H9 (cell line): ENCODE measurements around the gene MMP10. TPM values are rescaled to one million over a fixed set of nuclear protein-coding genes. Genes with fewer than 3 reads are reported as not detected.

Source experiments
- DNase-seq: peaks from one replicate; pipeline ENCODE4 v3.0.0-alpha.2; 2017
- H2AFZ ChIP-seq: one replicate; pipeline ENCODE4 v1.6.1; 2013; ENCODE audit warnings: mild to moderate bottlenecking, low read length, control low read depth, moderate library complexity
- H2AK5ac ChIP-seq: 2 replicates; pipeline ENCODE4 v1.6.1; 2013; ENCODE audit warnings: low read length, control low read depth, mixed read lengths; ENCODE audit not compliant: insufficient read length
- H2BK120ac ChIP-seq: one replicate; pipeline ENCODE4 v1.6.1; 2013; ENCODE audit warnings: low read depth, mild to moderate bottlenecking, low read length, control low read depth, inconsistent platforms; ENCODE audit not compliant: poor library complexity, severe bottlenecking
- H2BK12ac ChIP-seq: 2 replicates; pipeline ENCODE4 v1.6.1; 2013; ENCODE audit warnings: low read length, control low read depth, mixed read lengths, low read depth; ENCODE audit not compliant: insufficient read length
- H2BK15ac ChIP-seq: 2 replicates; pipeline ENCODE4 v1.6.1; 2013; ENCODE audit warnings: low read depth, low read length, control low read depth
- H2BK20ac ChIP-seq: one replicate; pipeline ENCODE4 v1.6.1; 2013; ENCODE audit warnings: low read depth, mild to moderate bottlenecking, low read length, control low read depth, inconsistent platforms; ENCODE audit not compliant: poor library complexity, severe bottlenecking
- H2BK5ac ChIP-seq: 2 replicates; pipeline ENCODE4 v1.6.1; 2013; ENCODE audit warnings: low read length, control low read depth, mixed read lengths; ENCODE audit not compliant: insufficient read length
- H3K14ac ChIP-seq: 2 replicates; pipeline ENCODE4 v1.6.1; 2013; ENCODE audit warnings: low read length, control low read depth; ENCODE audit not compliant: insufficient read depth
- H3K18ac ChIP-seq: 2 replicates; pipeline ENCODE4 v1.6.1; 2013; ENCODE audit warnings: low read depth, mild to moderate bottlenecking, mixed read lengths, low read length, control low read depth; ENCODE audit not compliant: insufficient read length
- H3K23ac ChIP-seq: 2 replicates; pipeline ENCODE4 v1.6.1; 2013; ENCODE audit warnings: low read length, control low read depth, mixed read lengths, low read depth; ENCODE audit not compliant: insufficient read length
- H3K23me2 ChIP-seq: 2 replicates; pipeline ENCODE4 v1.6.1; 2013; ENCODE audit warnings: low read depth, mild to moderate bottlenecking, mixed read lengths, low read length, control low read depth; ENCODE audit not compliant: insufficient read length, poor library complexity, severe bottlenecking
- H3K27ac ChIP-seq: 2 replicates; pipeline ENCODE4 v1.5.1; 2013; ENCODE audit warnings: low read length, control low read depth, mixed read lengths, low read depth; ENCODE audit not compliant: insufficient read length
- H3K27me3 ChIP-seq: 2 replicates; pipeline ENCODE4 v1.6.1; 2013; ENCODE audit warnings: low read length, control low read depth, inconsistent platforms; ENCODE audit not compliant: insufficient read depth
- H3K4ac ChIP-seq: 2 replicates; pipeline ENCODE4 v1.6.1; 2013; ENCODE audit warnings: low read depth, mild to moderate bottlenecking, control low read depth, inconsistent platforms, low read length, moderate library complexity
- H3K4me1 ChIP-seq: 2 replicates; pipeline ENCODE4 v1.6.1; 2013; ENCODE audit warnings: low read length, control low read depth, inconsistent platforms; ENCODE audit not compliant: insufficient read depth
- H3K4me2 ChIP-seq: 2 replicates; pipeline ENCODE4 v1.6.1; 2013; ENCODE audit warnings: low read length, control low read depth, mixed read lengths; ENCODE audit not compliant: insufficient read length, insufficient read depth
- H3K56ac ChIP-seq: 2 replicates; pipeline ENCODE4 v1.6.1; 2013; ENCODE audit warnings: low read depth, mild to moderate bottlenecking, mixed read lengths, low read length, control low read depth; ENCODE audit not compliant: insufficient read length
- H3K79me1 ChIP-seq: 2 replicates; pipeline ENCODE4 v1.6.1; 2013; ENCODE audit warnings: low read depth, mild to moderate bottlenecking, moderate library complexity, low read length, control low read depth, inconsistent platforms; ENCODE audit not compliant: insufficient read depth, poor library complexity, severe bottlenecking
- H3K79me2 ChIP-seq: 2 replicates; pipeline ENCODE4 v1.6.1; 2013; ENCODE audit warnings: low read length, control low read depth, inconsistent platforms; ENCODE audit not compliant: insufficient read depth
- H3K9ac ChIP-seq: 2 replicates; pipeline ENCODE4 v1.6.1; 2013; ENCODE audit warnings: low read length, control low read depth, mixed read lengths; ENCODE audit not compliant: insufficient read length; ENCODE audit errors: extremely low read depth
- H3K9me3 ChIP-seq: one replicate; pipeline ENCODE4 v1.6.1; 2013; ENCODE audit warnings: low read depth, low read length, inconsistent platforms; ENCODE audit not compliant: control insufficient read depth
- H3T11ph ChIP-seq: one replicate; pipeline ENCODE4 v1.6.1; 2013; ENCODE audit warnings: mild to moderate bottlenecking, low read length, control low read depth, inconsistent platforms
- H4K20me1 ChIP-seq: one replicate; pipeline ENCODE4 v1.6.1; 2013; ENCODE audit not compliant: control insufficient read depth, insufficient read length, insufficient read depth
- H4K5ac ChIP-seq: 2 replicates; pipeline ENCODE4 v1.6.1; 2013; ENCODE audit warnings: low read depth, mild to moderate bottlenecking, mixed read lengths, low read length, control low read depth; ENCODE audit not compliant: insufficient read length
- H4K8ac ChIP-seq: replicated peaks from 2 replicates; pipeline ENCODE4 v1.6.1; 2013; ENCODE audit warnings: low read length, control low read depth, mixed read lengths, low read depth; ENCODE audit not compliant: insufficient read length
- H4K91ac ChIP-seq: 2 replicates; pipeline ENCODE4 v1.6.1; 2013; ENCODE audit warnings: low read depth, mild to moderate bottlenecking, moderate library complexity, mixed read lengths, low read length, control low read depth; ENCODE audit not compliant: insufficient read length
- H3K27ac Mint-ChIP-seq, 3 experiments: 2 replicates in 2 of 3; 3 replicates in 1 of 3; pipeline ENCODE4 v1.8.0; 2020 to 2021; ENCODE audit warnings: mixed read lengths in 3 of 3, mild to moderate bottlenecking in 1 of 3, moderate library complexity in 1 of 3
- H3K27me3 Mint-ChIP-seq: 2 replicates; pipeline ENCODE4 v1.8.0; 2021; ENCODE audit warnings: low read depth, mild to moderate bottlenecking, moderate library complexity, mixed read lengths
- H3K36me3 Mint-ChIP-seq, 3 experiments: 2 replicates in 2 of 3; 3 replicates in 1 of 3; pipeline ENCODE4 v1.8.0; 2020 to 2021; ENCODE audit warnings: low read depth in 3 of 3, mixed read lengths in 3 of 3; ENCODE audit not compliant: insufficient read depth in 1 of 3
- H3K4me1 Mint-ChIP-seq, 2 experiments: 2 replicates each; pipeline ENCODE4 v1.8.0; 2020; ENCODE audit warnings: mixed read lengths in 2 of 2
- H3K4me3 Mint-ChIP-seq, 2 experiments: 2 replicates in 1 of 2; 3 replicates in 1 of 2; pipeline ENCODE4 v1.8.0; 2020 to 2021; ENCODE audit warnings: mild to moderate bottlenecking in 2 of 2, mixed read lengths in 2 of 2, moderate library complexity in 1 of 2
- H3K9me3 Mint-ChIP-seq, 2 experiments: 2 replicates in 1 of 2; 3 replicates in 1 of 2; pipeline ENCODE4 v1.8.0; 2020; ENCODE audit warnings: mild to moderate bottlenecking in 2 of 2, mixed read lengths in 2 of 2, moderate library complexity in 1 of 2
- WGBS: extraction: QIAGEN DNeasy Blood & Tissue Kit; methylation state at CpG from one replicate; pipeline ENCODE4 v1.1.7; 2013; ENCODE audit warnings: missing lambda C conversion rate, low lambda C conversion rate, mixed read lengths; ENCODE audit not compliant: insufficient read length; ENCODE audit errors: extremely low coverage; 5-methylcytosine and 5-hydroxymethylcytosine counted together
- total RNA-seq: library from RNA; stranded (reverse); gene quantifications from 2 replicates; pipeline ENCODE4 v1.2.1, GENCODE V29; 2021
- TF ChIP-seq, protein P1 (sequence below): fragments of 200-600 bp; sonication (generic); conservative IDR thresholded peaks from 3 replicates; pipeline ENCODE4 v1.8.0; 2021; ENCODE audit warnings: antibody characterized with exemption, mild to moderate bottlenecking

The MMP10 gene
- total RNA-seq, 1 experiment from 2014 or later: not detected

DNA sequence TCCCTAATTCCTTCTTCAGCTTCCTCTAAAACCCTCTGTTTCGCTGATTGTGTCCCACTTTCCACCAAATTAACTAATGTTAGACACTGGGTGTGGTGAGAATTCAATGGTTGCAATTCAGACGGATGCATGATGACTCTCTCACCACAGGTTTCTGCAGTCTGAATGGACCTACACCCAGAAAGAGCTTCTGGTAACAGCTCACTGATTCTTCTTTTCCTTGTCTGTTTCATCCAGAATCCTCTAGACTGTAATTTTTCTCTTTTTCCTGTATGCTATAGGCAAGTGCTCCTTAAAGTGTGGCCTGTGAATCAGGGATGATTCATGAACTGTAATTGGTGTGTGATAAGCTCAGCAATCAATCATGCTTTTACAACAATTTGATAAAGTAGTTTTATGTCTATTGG lies 18.1 kb downstream of the MMP10 start:
- H4K5ac ChIP-seq: no peak overlapping the region
- Mint-ChIP-seq H3K27ac (no peak overlapping the region), H3K4me1 (peaks cover 5 to 6% of the 10 kb centered on the region in 2 experiments), H3K9me3 (no peaks in the 10 kb centered on the region), H3K27me3 (no peaks in the 10 kb centered on the region; the same call in 1 of the 2 replicates), H3K4me3 (no peak overlapping the region), H3K36me3 (no peaks in the 10 kb centered on the region)
- no peak overlapping the region for H3K4ac ChIP-seq
- H2BK120ac ChIP-seq: no peak overlapping the region
- DNase-seq: no peak
- H2BK5ac ChIP-seq: no peak overlapping the region
- no peaks in the 10 kb centered on the region for H3K9me3 ChIP-seq
- H3K79me2 ChIP-seq: no peaks in the 10 kb centered on the region
- no peak overlapping the region for H3T11ph ChIP-seq
- H2AK5ac ChIP-seq: no peak overlapping the region
- H2BK20ac ChIP-seq: no peak overlapping the region
- no peak overlapping the region for H4K8ac ChIP-seq
- H4K91ac ChIP-seq: no peak overlapping the region
- H3K9ac ChIP-seq: no peak overlapping the region
- H3K23me2 ChIP-seq: no peaks in the 10 kb centered on the region
- TF ChIP-seq, protein P1, sequence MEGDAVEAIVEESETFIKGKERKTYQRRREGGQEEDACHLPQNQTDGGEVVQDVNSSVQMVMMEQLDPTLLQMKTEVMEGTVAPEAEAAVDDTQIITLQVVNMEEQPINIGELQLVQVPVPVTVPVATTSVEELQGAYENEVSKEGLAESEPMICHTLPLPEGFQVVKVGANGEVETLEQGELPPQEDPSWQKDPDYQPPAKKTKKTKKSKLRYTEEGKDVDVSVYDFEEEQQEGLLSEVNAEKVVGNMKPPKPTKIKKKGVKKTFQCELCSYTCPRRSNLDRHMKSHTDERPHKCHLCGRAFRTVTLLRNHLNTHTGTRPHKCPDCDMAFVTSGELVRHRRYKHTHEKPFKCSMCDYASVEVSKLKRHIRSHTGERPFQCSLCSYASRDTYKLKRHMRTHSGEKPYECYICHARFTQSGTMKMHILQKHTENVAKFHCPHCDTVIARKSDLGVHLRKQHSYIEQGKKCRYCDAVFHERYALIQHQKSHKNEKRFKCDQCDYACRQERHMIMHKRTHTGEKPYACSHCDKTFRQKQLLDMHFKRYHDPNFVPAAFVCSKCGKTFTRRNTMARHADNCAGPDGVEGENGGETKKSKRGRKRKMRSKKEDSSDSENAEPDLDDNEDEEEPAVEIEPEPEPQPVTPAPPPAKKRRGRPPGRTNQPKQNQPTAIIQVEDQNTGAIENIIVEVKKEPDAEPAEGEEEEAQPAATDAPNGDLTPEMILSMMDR: no peak
- H3K56ac ChIP-seq: no peak overlapping the region
- no peaks in the 10 kb centered on the region for H3K27me3 ChIP-seq
- no CpG with 5 or more reads among the region's 2 CpGs for WGBS
- no peak overlapping the region for H2AFZ ChIP-seq
- H3K27ac ChIP-seq: no peak overlapping the region
- H3K23ac ChIP-seq: no peak overlapping the region
- no peaks in the 10 kb centered on the region for H3K79me1 ChIP-seq
- H3K18ac ChIP-seq: no peak overlapping the region
- no peak overlapping the region for H2BK12ac ChIP-seq
- H2BK15ac ChIP-seq: no peak overlapping the region
- peaks cover 4% of the 10 kb centered on the region; the same call in 1 of the 2 replicates for H3K4me1 ChIP-seq
- H3K14ac ChIP-seq: no peak overlapping the region
- no peaks in the 10 kb centered on the region for H4K20me1 ChIP-seq
- no peak overlapping the region for H3K4me2 ChIP-seq
